Sigmoid colon (tissue), 4 donors: ENCODE data around the gene LCORL.

Source experiments
- CTCF ChIP-seq, 4 experiments: fragments of 450-650 bp in 3 of 4; fragments of 200-600 bp in 1 of 4; IDR thresholded peaks; one replicate each; pipeline ENCODE4 v1.5.1; 2016 to 2019; ENCODE audit warnings: antibody characterized with exemption in 4 of 4, mild to moderate bottlenecking in 3 of 4, moderate library complexity in 2 of 4
- EP300 ChIP-seq, 4 donors: sonication (generic); formaldehyde crosslinking; IDR thresholded peaks; one replicate each; pipeline ENCODE4 v1.6.1; 2017; ENCODE audit warnings: antibody characterized with exemption in 4 of 4
- POLR2A ChIP-seq, 2 donors: fragments of 450-650 bp; IDR thresholded peaks; one replicate each; pipeline ENCODE4 v1.6.1; 2016; ENCODE audit warnings: antibody characterized with exemption in 2 of 2, mild to moderate bottlenecking in 2 of 2, moderate library complexity in 2 of 2
- POLR2AphosphoS5 ChIP-seq, 4 donors: sonication (generic); formaldehyde crosslinking; IDR thresholded peaks; one replicate each; pipeline ENCODE4 v1.6.1; 2017; ENCODE audit warnings: antibody characterized with exemption in 4 of 4

- TF ChIP-seq CTCF (IDR thresholded peaks at IDR 0.05) (no peak), POLR2AphosphoS5 (IDR thresholded peaks at IDR 0.05) (no peak), POLR2A (IDR thresholded peaks at IDR 0.05) (no peak), EP300 (IDR thresholded peaks at IDR 0.05) (no peak)
These were observed 8.6 kb downstream of the LCORL start for GRCh38 chr4:18012807-18013462.
